GM18508 (cell line): ENCODE data around the gene RARA.
"Not testable (repeated sequence)": the region's sequence is repeated elsewhere in the genome, so short reads cannot be mapped to it uniquely, and the experiment has no call there.

Experiments
- ATAC-seq: cut with Tn5 transposase; IDR thresholded peaks from one replicate; pipeline ENCODE4 v1.9.1; 2021; ENCODE audit warnings: moderate number of reproducible peaks; ENCODE audit not compliant: insufficient read depth, unreplicated experiment

RARA gene

GRCh38 chr17:40295488-40296436 lies 13.2 kb upstream of the RARA start:
- no peak for ATAC-seq

GRCh38 chr17:40297511-40297910 lies 11.5 kb upstream of the RARA start:
- no peak for ATAC-seq

- ATAC-seq: no peak
Measured at GRCh38 chr17:40298726-40299125, 10.3 kb upstream of the RARA start.

- not testable (repeated sequence) for ATAC-seq
Measured at GRCh38 chr17:40299159-40299757, 9.7 kb upstream of the RARA start.

GRCh38 chr17:40301315-40301714 lies 7.7 kb upstream of the RARA start:
- ATAC-seq: no peak

- no peak for ATAC-seq
Measured at GRCh38 chr17:40303009-40303657, 5.8 kb upstream of the RARA start.

GRCh38 chr17:40303708-40304551 lies 5.0 kb upstream of the RARA start:
- ATAC-seq: no peak

- not testable (repeated sequence) for ATAC-seq
Measured at GRCh38 chr17:40304552-40304863, 4.5 kb upstream of the RARA start.

- ATAC-seq: not testable (repeated sequence)
Measured at GRCh38 chr17:40304866-40305265, 4.1 kb upstream of the RARA start.

- no peak for ATAC-seq
Measured at GRCh38 chr17:40306395-40306794, 2.6 kb upstream of the RARA start.

- ATAC-seq: no peak
Measured at GRCh38 chr17:40307001-40307730, 1.8 kb upstream of the RARA start.

GRCh38 chr17:40307740-40308239 lies 1.2 kb upstream of the RARA start:
- ATAC-seq: no peak

- ATAC-seq: no peak
Measured at GRCh38 chr17:40309949-40310510, 1.1 kb downstream of the RARA start.

- no peak for ATAC-seq
Measured at GRCh38 chr17:40310882-40311391, 2.0 kb downstream of the RARA start.

GRCh38 chr17:40311575-40311974 lies 2.6 kb downstream of the RARA start:
- ATAC-seq: no peak

GRCh38 chr17:40312131-40312731 lies 3.3 kb downstream of the RARA start:
- no peak for ATAC-seq

- ATAC-seq: no peak
Measured at GRCh38 chr17:40312893-40313667, 4.1 kb downstream of the RARA start.
